Activated naive CD4-positive, alpha-beta T cell treated with anti-CD3 and anti-CD28 coated beads, Interleukin-2, amount 10 ng/mL, durations not matched to agents 5 hours and 36 hours (primary cell): Measurements from ENCODE around the gene HBA1. TPM values are rescaled to one million over a fixed set of nuclear protein-coding genes. Genes with fewer than 3 reads are reported as not detected.

Experiments used
- total RNA-seq, 2 experiments: library from RNA; stranded (reverse); gene quantifications; one replicate each; pipeline ENCODE4 v1.2.3, GENCODE V29; 2021

HBA1 gene
- total RNA-seq = not detected

GRCh38 chr16:176477-177382 is at the start of gene HBA1:
HBA1 (plus strand) TSS chr16:176680; CDS start chr16:176717, 37 bp downstream.

GRCh38 chr16:152141-153128 is 24.0 kb upstream of the HBA1 start, which contains the start of gene HBZ:
HBZ (plus strand) TSS chr16:152644; CDS start chr16:152910, 266 bp downstream.

GRCh38 chr16:165539-166374 is 10.7 kb upstream of the HBA1 start, which contains the start of gene HBM:
HBM (plus strand) TSS chr16:165978; CDS start chr16:165998, 20 bp downstream.

GRCh38 chr16:172374-172941 is 4.0 kb upstream of the HBA1 start, which contains the start of gene HBA2:
HBA2 (plus strand) TSS chr16:172876; CDS start chr16:172913, 37 bp downstream.

GRCh38 chr16:180101-180675 is 3.7 kb downstream of the HBA1 start, which contains the start of gene HBQ1:
HBQ1 (plus strand) TSS chr16:180459; CDS start chr16:180487, 28 bp downstream.

Other genes with a start within 250 kb of the HBA1 start
- gene POLR3K, start 123.1 kb upstream of the HBA1 start, total RNA-seq = 10 to 100 TPM; 24.9 to 26.6 TPM
- gene SNRNP25, start 122.9 kb upstream of the HBA1 start, total RNA-seq = 10 to 100 TPM; 33.7 to 34.8 TPM
- gene RHBDF1, start 104.0 kb upstream of the HBA1 start, total RNA-seq = under 1 TPM in 1 of 2 experiments, not detected in 1; 0.31 TPM
- gene MPG, start 98.5 kb upstream of the HBA1 start, total RNA-seq = 10 to 100 TPM; 52.5 to 54.2 TPM
- gene NPRL3, start 38.0 kb upstream of the HBA1 start, total RNA-seq = 10 to 100 TPM; 33.7 to 35.3 TPM
- gene HBZ, start 24.0 kb upstream of the HBA1 start, total RNA-seq = not detected
- gene HBM, start 10.7 kb upstream of the HBA1 start, total RNA-seq = not detected
- gene HBA2, start 3.8 kb upstream of the HBA1 start, total RNA-seq = not detected
- gene HBQ1, start 3.8 kb downstream of the HBA1 start, total RNA-seq = not detected
- gene LUC7L, start 52.8 kb downstream of the HBA1 start, total RNA-seq = 10 to 100 TPM; 66.4 to 67.5 TPM
- 10 to 100 TPM; 28.8 to 29.6 TPM for gene FAM234A, start 58.1 kb downstream of the HBA1 start, total RNA-seq
- not detected for gene RGS11, start 99.3 kb downstream of the HBA1 start, total RNA-seq
- gene ARHGDIG, start 103.9 kb downstream of the HBA1 start, total RNA-seq = not detected
- not detected for gene PDIA2, start 106.5 kb downstream of the HBA1 start, total RNA-seq
- 10 to 100 TPM; 27.4 to 29.2 TPM for gene AXIN1, start 176.0 kb downstream of the HBA1 start, total RNA-seq
- 10 to 100 TPM; 53.4 to 56.3 TPM for gene MRPL28, start 193.9 kb downstream of the HBA1 start, total RNA-seq
- gene PGAP6, start 205.3 kb downstream of the HBA1 start, total RNA-seq = 10 to 100 TPM; 79.5 to 81.5 TPM
- gene NME4, start 220.5 kb downstream of the HBA1 start, total RNA-seq = 10 to 100 TPM; 40.7 to 43.4 TPM
- 1 to 10 TPM; 5.0 to 6.0 TPM for gene DECR2, start 225.2 kb downstream of the HBA1 start, total RNA-seq
- 10 to 100 TPM; 22.0 to 24.6 TPM for gene RAB11FIP3, start 249.0 kb downstream of the HBA1 start, total RNA-seq